HEK293 (cell line): ENCODE data around the gene SPATA2.

ENCODE experiments used
- CTCF ChIA-PET: fragments of 350-600 bp; formaldehyde crosslinking; extraction: SDS; loops from one replicate; lab custom pipeline; 2021; ENCODE audit warnings: antibody characterized with exemption; lab: Yijun Ruan, JAX
- POLR2A ChIA-PET: fragments of 300-600 bp; formaldehyde crosslinking; extraction: SDS; loops from one replicate; lab custom pipeline; 2020; ENCODE audit warnings: antibody characterized with exemption, inconsistent platforms; lab: Yijun Ruan, JAX
- H3K27ac ChIP-seq: fragments of 200-500 bp; sonication (Bioruptor generic); 2 replicates; pipeline ENCODE4 v1.5.1; 2014; ENCODE audit warnings: low read depth, low read length, control low read depth, inconsistent platforms; ENCODE audit errors: extremely low read depth
- H3K36me3 ChIP-seq, 2 experiments: fragments of 200-500 bp in 1 of 2; sonication (Bioruptor generic) in 1 of 2; 1 replicate in 1 of 2; 2 replicates in 1 of 2; pipeline ENCODE4 v1.5.1; 2014 to 2017; ENCODE audit warnings: inconsistent platforms in 2 of 2, low read length in 2 of 2; ENCODE audit not compliant: control insufficient read depth in 2 of 2, insufficient read depth in 1 of 2
- H3K4me1 ChIP-seq: fragments of 200-500 bp; sonication (Bioruptor generic); 2 replicates; pipeline ENCODE4 v1.5.1; 2014; ENCODE audit warnings: mild to moderate bottlenecking, low read length, inconsistent platforms; ENCODE audit not compliant: control insufficient read depth, insufficient read depth
- H3K4me3 ChIP-seq: 2 replicates; pipeline ENCODE4 v1.5.1; 2011; ENCODE audit warnings: low read depth, mild to moderate bottlenecking, control low read depth, low read length, moderate library complexity
- H3K9me3 ChIP-seq: fragments of 200-500 bp; sonication (Bioruptor generic); 2 replicates; pipeline ENCODE4 v1.5.1; 2014; ENCODE audit warnings: low read depth, low read length, inconsistent platforms; ENCODE audit not compliant: control insufficient read depth, insufficient read depth
- AEBP2 ChIP-seq: fragments of 450-650 bp; formaldehyde crosslinking; IDR thresholded peaks from 2 replicates; pipeline ENCODE4 v1.5.1; 2016; ENCODE audit warnings: missing biosample characterization, missing genetic modification characterization, borderline replicate concordance
- GLIS1 ChIP-seq: fragments of 450-650 bp; formaldehyde crosslinking; IDR thresholded peaks from 2 replicates; pipeline ENCODE4 v1.5.1; 2016; ENCODE audit warnings: missing biosample characterization, missing genetic modification characterization
- OVOL3 ChIP-seq: fragments of 450-650 bp; formaldehyde crosslinking; IDR thresholded peaks from 2 replicates; pipeline ENCODE4 v1.5.1; 2016; ENCODE audit warnings: missing biosample characterization, missing genetic modification characterization
- PBX3 ChIP-seq: sonication (generic); formaldehyde crosslinking; IDR thresholded peaks from 2 replicates; pipeline ENCODE4 v1.8.1; 2022; ENCODE audit warnings: mild to moderate bottlenecking, moderate library complexity, missing genetic modification reagents
- PRDM10 ChIP-seq: fragments of 450-650 bp; formaldehyde crosslinking; IDR thresholded peaks from 2 replicates; pipeline ENCODE4 v1.5.1; 2016; ENCODE audit warnings: missing biosample characterization, missing genetic modification characterization
- ZBTB17 ChIP-seq: fragments of 450-650 bp; formaldehyde crosslinking; IDR thresholded peaks from 2 replicates; pipeline ENCODE4 v1.5.1; 2016; ENCODE audit warnings: missing biosample characterization, missing genetic modification characterization
- ZBTB20 ChIP-seq: fragments of 450-650 bp; formaldehyde crosslinking; IDR thresholded peaks from 2 replicates; pipeline ENCODE4 v1.5.1; 2016; ENCODE audit warnings: missing biosample characterization, missing genetic modification characterization
- ZBTB21 ChIP-seq: fragments of 450-650 bp; formaldehyde crosslinking; IDR thresholded peaks from 2 replicates; pipeline ENCODE4 v1.5.1; 2017; ENCODE audit warnings: missing biosample characterization, missing genetic modification characterization
- ZBTB48 ChIP-seq: fragments of 450-650 bp; formaldehyde crosslinking; IDR thresholded peaks from 2 replicates; pipeline ENCODE4 v1.5.1; 2016; ENCODE audit warnings: missing biosample characterization, missing genetic modification characterization
- ZIC2 ChIP-seq: fragments of 450-650 bp; formaldehyde crosslinking; IDR thresholded peaks from 2 replicates; pipeline ENCODE4 v1.5.1; 2016; ENCODE audit warnings: missing biosample characterization, missing genetic modification characterization
- ZNF132 ChIP-seq: fragments of 450-650 bp; formaldehyde crosslinking; IDR thresholded peaks from 2 replicates; pipeline ENCODE4 v1.5.1; 2017; ENCODE audit warnings: missing biosample characterization, missing genetic modification characterization, borderline replicate concordance
- ZNF175 ChIP-seq: fragments of 450-650 bp; formaldehyde crosslinking; IDR thresholded peaks from 2 replicates; pipeline ENCODE4 v1.5.1; 2016; ENCODE audit warnings: missing biosample characterization, missing genetic modification characterization
- ZNF23 ChIP-seq: fragments of 450-650 bp; formaldehyde crosslinking; IDR thresholded peaks from 2 replicates; pipeline ENCODE4 v1.5.1; 2016; ENCODE audit warnings: missing biosample characterization, missing genetic modification characterization, borderline replicate concordance
- ZNF239 ChIP-seq: fragments of 450-650 bp; formaldehyde crosslinking; IDR thresholded peaks from 2 replicates; pipeline ENCODE4 v1.5.1; 2016; ENCODE audit warnings: missing biosample characterization, missing genetic modification characterization
- ZNF37A ChIP-seq: fragments of 450-650 bp; IDR thresholded peaks from 2 replicates; pipeline ENCODE4 v1.5.1; 2018; ENCODE audit warnings: missing biosample characterization, missing genetic modification characterization
- ZNF48 ChIP-seq: fragments of 450-650 bp; formaldehyde crosslinking; IDR thresholded peaks from 2 replicates; pipeline ENCODE4 v1.5.1; 2016; ENCODE audit warnings: missing biosample characterization, missing genetic modification characterization
- ZNF521 ChIP-seq: fragments of 450-650 bp; formaldehyde crosslinking; IDR thresholded peaks from 2 replicates; pipeline ENCODE4 v1.5.1; 2017; ENCODE audit warnings: missing biosample characterization, mild to moderate bottlenecking, missing genetic modification characterization
- ZNF548 ChIP-seq: fragments of 450-650 bp; formaldehyde crosslinking; IDR thresholded peaks from 2 replicates; pipeline ENCODE4 v1.5.1; 2016; ENCODE audit warnings: missing biosample characterization, missing genetic modification characterization
- ZNF660 ChIP-seq: fragments of 450-650 bp; IDR thresholded peaks from 2 replicates; pipeline ENCODE4 v1.5.1; 2018; ENCODE audit warnings: missing biosample characterization, mild to moderate bottlenecking, missing genetic modification characterization
- ZNF670 ChIP-seq: fragments of 450-650 bp; formaldehyde crosslinking; IDR thresholded peaks from 2 replicates; pipeline ENCODE4 v1.5.1; 2016; ENCODE audit warnings: missing biosample characterization, missing genetic modification characterization, low read depth
- ZNF776 ChIP-seq: fragments of 450-650 bp; formaldehyde crosslinking; IDR thresholded peaks from 2 replicates; pipeline ENCODE4 v1.5.0; 2017; ENCODE audit warnings: missing biosample characterization, missing genetic modification characterization, borderline replicate concordance
- ZNF792 ChIP-seq: fragments of 450-650 bp; formaldehyde crosslinking; IDR thresholded peaks from 2 replicates; pipeline ENCODE4 v1.5.1; 2016; ENCODE audit warnings: missing biosample characterization, missing genetic modification characterization
- ZSCAN16 ChIP-seq: fragments of 450-650 bp; formaldehyde crosslinking; IDR thresholded peaks from 2 replicates; pipeline ENCODE4 v1.5.1; 2016; ENCODE audit warnings: missing biosample characterization, missing genetic modification characterization
- ZXDB ChIP-seq: fragments of 450-650 bp; formaldehyde crosslinking; IDR thresholded peaks from 2 replicates; pipeline ENCODE4 v1.5.1; 2016; ENCODE audit warnings: missing biosample characterization, missing genetic modification characterization

The SPATA2 gene

GRCh38 chr20:49891476-49892110 lies 23.7 kb downstream of the SPATA2 start:
- no peak overlapping the region for H3K27ac ChIP-seq
- H3K9me3 ChIP-seq = no peaks in the 10 kb centered on the region
- H3K4me3 ChIP-seq = no peak overlapping the region
- POLR2A ChIA-PET = no interaction called here
- no peaks in the 10 kb centered on the region for H3K4me1 ChIP-seq
- peaks cover 0 to 19% of the 10 kb centered on the region in 2 experiments; a peak in 1 of 3 replicates for H3K36me3 ChIP-seq
- no peak for TF ChIP-seq ZBTB21 (tag by site-specific recombination)
- TF ChIP-seq ZXDB (tag by site-specific recombination) = no peak
- no peak for TF ChIP-seq ZSCAN16 (tag by site-specific recombination)
- TF ChIP-seq ZNF239 = no peak
- CTCF ChIA-PET = interaction anchor here (0.7 to 0.8 kb wide), 2 partner anchors 9 to 387 kb away, joined by 5 read pairs; no protein-coding TSS in a partner anchor

- H3K4me3 ChIP-seq = no peak overlapping the region
- H3K9me3 ChIP-seq = no peaks in the 10 kb centered on the region
- CTCF ChIA-PET = interaction anchor here (0.9 to 4.6 kb wide), 8 partner anchors 10 to 349 kb away, joined by 3 to 56 read pairs (median 8); no protein-coding TSS in a partner anchor
- POLR2A ChIA-PET = no interaction called here
- H3K27ac ChIP-seq = no peak overlapping the region
- no peaks in the 10 kb centered on the region for H3K4me1 ChIP-seq
- peaks cover 0 to 26% of the 10 kb centered on the region in 2 experiments; a peak in 1 of 3 replicates for H3K36me3 ChIP-seq
- TF ChIP-seq ZIC2 (tag by site-specific recombination) (peak; percentile 49), AEBP2 (tag by site-specific recombination) (no peak), GLIS1 (tag by site-specific recombination) (0 out of 2 replicates have a peak, but pooled peaks have one; percentile 6), PRDM10 (tag by site-specific recombination) (peak; percentile 99), ZNF548 (peak; percentile 54; the same call in 1 of the 2 replicates), ZXDB (tag by site-specific recombination) (0 out of 2 replicates have a peak, but pooled peaks have one; percentile 27), ZNF48 (tag by site-specific recombination) (no peak)
These were observed 24.6 kb downstream of the SPATA2 start for GRCh38 chr20:49890471-49891361.

- H3K27ac ChIP-seq = no peak overlapping the region
- no peaks in the 10 kb centered on the region for H3K9me3 ChIP-seq
- H3K36me3 ChIP-seq = peaks cover 0 to 34% of the 10 kb centered on the region in 2 experiments; a peak in 1 of 3 replicates
- CTCF ChIA-PET = interaction anchor here (0.7 to 4.6 kb wide), 12 partner anchors 9 to 911 kb away, joined by 3 to 56 read pairs (median 4); no protein-coding TSS in a partner anchor
- POLR2A ChIA-PET = interaction anchor here (0.6 kb wide), 1 partner anchor 276 kb away, joined by 4 read pairs; no protein-coding TSS in a partner anchor
- no peak overlapping the region for H3K4me3 ChIP-seq
- no peaks in the 10 kb centered on the region for H3K4me1 ChIP-seq
- TF ChIP-seq PBX3 (CRISPR knock-in tag) (no peak), ZNF521 (tag by site-specific recombination) (no peak), OVOL3 (tag by site-specific recombination) (no peak), ZNF132 (no peak), ZNF175 (tag by site-specific recombination) (no peak), ZBTB48 (tag by site-specific recombination) (no peak), ZNF670 (no peak), ZBTB17 (tag by site-specific recombination) (no peak), ZNF660 (no peak), ZNF776 (no peak), ZNF37A (tag by site-specific recombination) (no peak), ZBTB20 (no peak), ZNF792 (no peak), ZNF23 (no peak)
These were observed 25.4 kb downstream of the SPATA2 start for GRCh38 chr20:49889935-49890333.
